ENCODE data around the gene KRTAP9-3. TPM values are rescaled to one million over a fixed set of nuclear protein-coding genes. Genes with fewer than 3 reads are reported as not detected.

Gene KRTAP9-3
- total and polyA plus RNA-seq, 2 of the 8 experiments (the other 6 are each of a cell fraction or from before 2014, with no cell fraction given) = not detected

GRCh38 chr17:41278176-41278955 lies 46.1 kb downstream of the KRTAP9-3 start:
- Histone ChIP-seq H3K14ac (ENCODE audit: insufficient read length) (no peak overlapping the region), H3K9ac (replicated peaks in 1 of 4; ENCODE audit: extremely low read depth in 1 of 4, low read depth in 3 of 4, low read length in 3 of 4) (no peak overlapping the region), H3K4me2 (ENCODE audit: insufficient read depth in 1 of 2, low read depth in 2 of 2, low read length in 2 of 2) (no peak overlapping the region), H2BK12ac (ENCODE audit: low read depth, low read length) (no peak overlapping the region), H4K5ac (ENCODE audit: insufficient read length, low read depth, low read length) (no peak overlapping the region), H3K27ac (ENCODE audit: low read depth, low read length) (no peak overlapping the region), H3K56ac (replicated peaks; ENCODE audit: insufficient read length, low read depth, low read length) (no peak overlapping the region), H3K27me3 (replicated peaks in 1 of 4; ENCODE audit: control insufficient read depth in 3 of 4, extremely low read depth in 1 of 4, insufficient read depth in 3 of 4, low read length in 3 of 4) (no peaks in the 10 kb centered on the region), H3K23me2 (ENCODE audit: low read depth, low read length) (no peaks in the 10 kb centered on the region), H3K4me1 (replicated peaks in 1 of 4; ENCODE audit: control insufficient read depth in 3 of 4, insufficient read depth in 4 of 4, low read length in 3 of 4) (no peaks in the 10 kb centered on the region), H3K36me3 (ENCODE audit: control insufficient read depth in 2 of 4, insufficient read depth in 4 of 4, low read length in 3 of 4) (no peaks in the 10 kb centered on the region), H3K18ac (ENCODE audit: extremely low read depth, low read length) (no peak overlapping the region), H2BK5ac (ENCODE audit: low read depth, low read length) (no peak overlapping the region), H3K79me2 (ENCODE audit: control insufficient read depth in 1 of 2, insufficient read depth in 2 of 2, low read length in 2 of 2) (no peaks in the 10 kb centered on the region), H4K91ac (replicated peaks; ENCODE audit: insufficient read length, low read length) (no peak overlapping the region), H2AFZ (ENCODE audit: low read length) (no peak overlapping the region), H3K9me3 (ENCODE audit: insufficient read depth in 2 of 2, low read depth in 1 of 2, low read length in 1 of 2) (no peaks in the 10 kb centered on the region), H3K4ac (replicated peaks; ENCODE audit: insufficient read length, low read depth, low read length) (no peak overlapping the region), H2AK5ac (ENCODE audit: low read depth, low read length) (no peak overlapping the region), H3K4me3 (ENCODE audit: extremely low read depth in 1 of 4, insufficient read depth in 2 of 4, low read depth in 3 of 4, low read length in 4 of 4) (no peak overlapping the region), H3K79me1 (ENCODE audit: low read depth, low read length) (no peaks in the 10 kb centered on the region), H2BK120ac (replicated peaks; ENCODE audit: low read depth, low read length) (no peak overlapping the region), H2BK15ac (ENCODE audit: low read length) (no peak overlapping the region), H2BK20ac (ENCODE audit: low read length) (no peak overlapping the region), H3K23ac (ENCODE audit: insufficient read length) (no peak overlapping the region), H4K8ac (ENCODE audit: extremely low read depth, insufficient read depth, low read length) (no peak overlapping the region), H4K20me1 (replicated peaks in 1 of 2; ENCODE audit: control insufficient read depth in 1 of 2, insufficient read depth in 2 of 2, low read length in 2 of 2) (no peaks in the 10 kb centered on the region)
- ChIA-PET POLR2A (ENCODE audit: partially characterized antibody) (no interaction called here), CTCF (ENCODE audit: partially characterized antibody) (no interaction called here)
- WGBS, 2 experiments (ENCODE audit: extremely low coverage in 1 of 2, insufficient coverage in 1 of 2, insufficient read length in 1 of 2, insufficient replicate concordance in 2 of 2, low coverage in 1 of 2, low lambda C conversion rate in 2 of 2, missing lambda C conversion rate in 1 of 2) = 93% methylated on average over 3 of the region's 3 CpGs; no CpG with 5 or more reads in 1 of the 2 experiments
- DNase-seq (ENCODE audit: low read depth in 1 of 2, low spot score in 2 of 2) (no peak), FAIRE-seq (no peak)
- TF ChIP-seq ATF2 (IDR thresholded peaks at IDR 0.05; ENCODE audit: low read length) (no peak), EZH2 (IDR thresholded peaks at IDR 0.05; ENCODE audit: low read depth, low read length, severe bottlenecking) (no peak), BCL11A (IDR thresholded peaks at IDR 0.05; ENCODE audit: low read depth in 2 of 2, low read length in 2 of 2) (no peak), EGR1 (IDR thresholded peaks at IDR 0.05; ENCODE audit: borderline replicate concordance, low read depth, low read length) (no peak), ZNF274 (IDR thresholded peaks at IDR 0.05; ENCODE audit: borderline replicate concordance, extremely low read depth, low read length) (no peak), SIX5 (IDR thresholded peaks at IDR 0.05; ENCODE audit: low read depth, low read length) (no peak), NANOG (IDR thresholded peaks at IDR 0.05; ENCODE audit: insufficient read depth, low read depth, low read length, poor library complexity, severe bottlenecking) (no peak), CBX8 (IDR thresholded peaks at IDR 0.05; ENCODE audit: borderline replicate concordance, low read depth, low read length) (no peak), YY1 (IDR thresholded peaks at IDR 0.05; ENCODE audit: low read depth, low read length) (no peak), CTBP2 (IDR thresholded peaks at IDR 0.05; ENCODE audit: borderline replicate concordance, insufficient read depth, insufficient read length, low read length) (no peak), SP2 (IDR thresholded peaks at IDR 0.05; ENCODE audit: low read length) (no peak), POU5F1 (IDR thresholded peaks at IDR 0.05; ENCODE audit: low read depth, low read length) (no peak)
